Keratinocyte (primary cell): ENCODE data around the gene XYLT2. TPM values are rescaled to one million over a fixed set of nuclear protein-coding genes. Genes with fewer than 3 reads are reported as not detected.

Experiments
- DNase-seq: peaks from one replicate; pipeline ENCODE4 v3.0.0-alpha.2; 2011; ENCODE audit warnings: low read depth, missing footprints, low spot score
- FAIRE-seq: peaks from 2 replicates; lab custom pipeline; 2011; peaks lifted over from hg19 to GRCh38; lab: Jason Lieb, UNC
- H2AFZ ChIP-seq: 2 replicates; pipeline ENCODE4 v1.6.0; 2012; ENCODE audit warnings: low read length, control low read depth, inconsistent platforms; ENCODE audit not compliant: control insufficient read depth
- H3K27ac ChIP-seq: 2 replicates; pipeline ENCODE4 v1.5.1; 2011; ENCODE audit warnings: low read length; ENCODE audit not compliant: control insufficient read depth, insufficient read depth
- H3K27me3 ChIP-seq: 3 replicates; pipeline ENCODE4 v1.6.0; 2011; ENCODE audit warnings: low read length; ENCODE audit not compliant: control insufficient read depth, insufficient read depth; ENCODE audit errors: extremely low read depth
- H3K36me3 ChIP-seq, 2 experiments: 2 replicates in 1 of 2; 3 replicates in 1 of 2; pipeline ENCODE4 v1.5.1; 2011; ENCODE audit warnings: low read length in 2 of 2, mild to moderate bottlenecking in 1 of 2; ENCODE audit not compliant: control insufficient read depth in 2 of 2, insufficient read depth in 2 of 2; ENCODE audit errors: extremely low read depth in 1 of 2
- H3K4me1 ChIP-seq: 3 replicates; pipeline ENCODE4 v1.5.1; 2011; ENCODE audit warnings: low read length; ENCODE audit not compliant: control insufficient read depth, insufficient read depth; ENCODE audit errors: extremely low read depth
- H3K4me2 ChIP-seq: 3 replicates; pipeline ENCODE4 v1.6.0; 2011; ENCODE audit warnings: low read depth, low read length; ENCODE audit not compliant: control insufficient read depth, insufficient read depth; ENCODE audit errors: extremely low read depth
- H3K4me3 ChIP-seq, 3 experiments: fragments of 200-600 bp in 1 of 3; sonication (generic) in 1 of 3; 2 replicates in 2 of 3; 3 replicates in 1 of 3; pipeline ENCODE4 v1.5.1; 2011 to 2016; ENCODE audit warnings: low read length in 3 of 3, mild to moderate bottlenecking in 3 of 3, control low read depth in 2 of 3, inconsistent platforms in 1 of 3, low read depth in 1 of 3, mixed read lengths in 1 of 3, mixed run types in 1 of 3, moderate library complexity in 1 of 3; ENCODE audit not compliant: control insufficient read depth in 2 of 3, insufficient read depth in 2 of 3; ENCODE audit errors: extremely low read depth in 1 of 3
- H3K79me2 ChIP-seq: 2 replicates; pipeline ENCODE4 v1.6.0; 2012; ENCODE audit warnings: low read length; ENCODE audit not compliant: control insufficient read depth, insufficient read depth
- H3K9ac ChIP-seq: 3 replicates; pipeline ENCODE4 v1.6.0; 2011; ENCODE audit warnings: low read length; ENCODE audit not compliant: control insufficient read depth, insufficient read depth; ENCODE audit errors: extremely low read depth
- H3K9me1 ChIP-seq: 3 replicates; pipeline ENCODE4 v1.6.0; 2011; ENCODE audit warnings: low read length; ENCODE audit not compliant: control insufficient read depth, insufficient read depth; ENCODE audit errors: extremely low read depth
- H3K9me3 ChIP-seq: 2 replicates; pipeline ENCODE4 v1.5.1; 2012; ENCODE audit warnings: low read depth, low read length; ENCODE audit not compliant: control insufficient read depth
- H4K20me1 ChIP-seq: 3 replicates; pipeline ENCODE4 v1.6.0; 2011; ENCODE audit warnings: low read length; ENCODE audit not compliant: control insufficient read depth, insufficient read depth; ENCODE audit errors: extremely low read depth
- EZH2 ChIP-seq: IDR thresholded peaks from one replicate; pipeline ENCODE4 v1.6.1; 2012; ENCODE audit warnings: inconsistent platforms, mild to moderate bottlenecking, low read length, moderate library complexity
- dilution Hi-C: fragments of 300-500 bp; cut with MboI; formaldehyde crosslinking; loops from one replicate; pipeline ENCODE4 v1.7.0; 2020; ENCODE audit warnings: low sequenced_read_pairs; ENCODE audit not compliant: extremely low pct_ligation_motif_present
- polyA plus RNA-seq, 5 experiments: library from polyadenylated mRNA; depleted of rRNA in 3 of 5; stranded (reverse) in 3 of 5; stranded (forward) in 1 of 5; unstranded in 1 of 5; fragments of >200 nt; gene quantifications; 1 replicate in 1 of 5; 2 replicates in 3 of 5; 3 replicates in 1 of 5; pipeline versions ENCODE4 v1.2.1 to v1.2.3, GENCODE V29; 2011 to 2012; ENCODE audit warnings: missing spikeins in 2 of 5, low read depth in 1 of 5, low replicate concordance in 1 of 5
- TF ChIP-seq, protein P1 (sequence below), 3 experiments: IDR thresholded peaks in 1 of 3; conservative IDR thresholded peaks in 1 of 3; optimal IDR thresholded peaks in 1 of 3; 2 replicates in 2 of 3; 3 replicates in 1 of 3; pipeline versions ENCODE3 to v1.5.1; 2011; ENCODE audit warnings: low read length in 3 of 3, mild to moderate bottlenecking in 3 of 3, moderate library complexity in 2 of 3, control low read depth in 1 of 3, inconsistent platforms in 1 of 3; ENCODE audit not compliant: insufficient read depth in 2 of 3; ENCODE audit errors: extremely low read depth in 1 of 3

XYLT2 gene
- polyA plus RNA-seq, 1 donor (not counting 4 experiments of a cell fraction or from before 2014, with no cell fraction given) = 15.3 TPM

DNA sequence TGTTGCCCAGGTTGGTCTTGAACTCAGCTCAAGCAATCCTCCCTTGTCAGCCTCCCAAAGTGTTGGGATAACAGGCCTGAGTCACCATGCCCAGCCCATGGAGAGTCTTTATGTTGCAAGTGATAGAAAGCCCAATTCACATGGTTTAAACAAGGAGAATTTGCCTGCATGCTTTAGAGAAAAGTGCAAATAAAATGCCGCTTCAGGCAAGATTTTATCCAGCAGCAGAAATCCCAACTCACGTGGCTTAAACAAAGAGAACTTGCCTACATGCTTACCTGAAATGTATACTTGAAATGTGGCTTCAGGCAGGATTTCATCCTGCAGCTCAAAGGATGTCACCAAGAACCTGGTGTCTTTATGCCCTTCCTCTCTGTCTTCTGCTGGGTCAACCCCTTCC lies 28.8 kb upstream of the XYLT2 start:
- no peak overlapping the region for H3K4me3 ChIP-seq
- no peaks in the 10 kb centered on the region for H3K36me3 ChIP-seq
- H4K20me1 ChIP-seq = no peaks in the 10 kb centered on the region
- H2AFZ ChIP-seq = no peak overlapping the region
- H3K4me2 ChIP-seq = peak overlapping the region; percentile 79
- DNase-seq = no peak
- no peaks in the 10 kb centered on the region for H3K9me3 ChIP-seq
- no peak for TF ChIP-seq EZH2
- TF ChIP-seq, protein P1, sequence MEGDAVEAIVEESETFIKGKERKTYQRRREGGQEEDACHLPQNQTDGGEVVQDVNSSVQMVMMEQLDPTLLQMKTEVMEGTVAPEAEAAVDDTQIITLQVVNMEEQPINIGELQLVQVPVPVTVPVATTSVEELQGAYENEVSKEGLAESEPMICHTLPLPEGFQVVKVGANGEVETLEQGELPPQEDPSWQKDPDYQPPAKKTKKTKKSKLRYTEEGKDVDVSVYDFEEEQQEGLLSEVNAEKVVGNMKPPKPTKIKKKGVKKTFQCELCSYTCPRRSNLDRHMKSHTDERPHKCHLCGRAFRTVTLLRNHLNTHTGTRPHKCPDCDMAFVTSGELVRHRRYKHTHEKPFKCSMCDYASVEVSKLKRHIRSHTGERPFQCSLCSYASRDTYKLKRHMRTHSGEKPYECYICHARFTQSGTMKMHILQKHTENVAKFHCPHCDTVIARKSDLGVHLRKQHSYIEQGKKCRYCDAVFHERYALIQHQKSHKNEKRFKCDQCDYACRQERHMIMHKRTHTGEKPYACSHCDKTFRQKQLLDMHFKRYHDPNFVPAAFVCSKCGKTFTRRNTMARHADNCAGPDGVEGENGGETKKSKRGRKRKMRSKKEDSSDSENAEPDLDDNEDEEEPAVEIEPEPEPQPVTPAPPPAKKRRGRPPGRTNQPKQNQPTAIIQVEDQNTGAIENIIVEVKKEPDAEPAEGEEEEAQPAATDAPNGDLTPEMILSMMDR (optimal IDR thresholded peaks at IDR 0.05 in 1 of 3, IDR thresholded peaks at IDR 0.05 in 1 of 3, conservative IDR thresholded peaks at IDR 0.05 in 1 of 3; ENCODE audit: extremely low read depth in 1 of 3, insufficient read depth in 2 of 3, low read length in 3 of 3) = no peak
- H3K27me3 ChIP-seq = no peaks in the 10 kb centered on the region
- peaks cover 49% of the 10 kb centered on the region for H3K4me1 ChIP-seq
- peaks cover 3% of the 10 kb centered on the region for H3K9me1 ChIP-seq
- no peak overlapping the region for H3K9ac ChIP-seq
- FAIRE-seq = peak; percentile 88
- H3K79me2 ChIP-seq = no peaks in the 10 kb centered on the region
- dilution Hi-C loops = no loop called here
- peak overlapping the region; percentile 53 for H3K27ac ChIP-seq

DNA sequence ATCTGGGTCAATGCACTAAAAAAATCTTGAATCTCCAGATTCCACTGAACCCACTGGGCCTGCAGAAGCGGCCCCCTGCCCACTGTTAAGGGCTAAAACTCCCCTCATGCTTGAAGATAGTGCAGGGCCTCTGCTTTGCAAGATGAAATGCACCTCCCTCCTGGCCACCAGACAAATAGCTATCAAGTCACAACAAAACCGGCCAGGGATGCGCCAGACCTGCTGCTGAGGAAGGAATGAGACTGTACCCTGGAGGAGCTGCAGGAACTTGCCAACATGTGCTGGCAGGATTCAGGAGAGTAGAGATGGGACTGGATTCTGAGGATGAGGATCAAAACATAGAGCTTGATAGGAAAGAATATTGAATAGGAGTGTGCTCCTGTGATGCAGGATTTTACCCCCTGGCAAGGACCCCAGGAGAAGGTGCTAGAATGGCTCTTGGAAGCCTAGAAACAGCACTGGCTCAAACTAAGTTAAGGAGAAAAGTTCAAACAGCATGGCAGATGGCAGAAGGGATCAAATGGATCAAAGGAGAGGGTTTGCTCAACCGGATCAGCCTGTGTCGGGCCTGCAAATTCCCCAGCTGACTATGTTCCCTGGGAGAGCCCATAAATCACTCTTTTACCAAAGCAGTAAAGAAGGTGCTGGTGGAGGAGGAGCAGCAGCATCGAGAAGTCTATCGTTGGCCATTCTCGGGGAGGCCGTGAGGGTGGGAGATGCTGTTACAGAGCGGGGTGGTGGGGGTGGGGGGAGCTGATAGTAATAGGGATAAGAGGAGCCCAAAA lies 27.2 kb upstream of the XYLT2 start:
- Histone ChIP-seq H3K36me3 (no peaks in the 10 kb centered on the region), H3K79me2 (no peaks in the 10 kb centered on the region), H3K9me3 (no peaks in the 10 kb centered on the region), H3K9ac (peak overlapping the region; percentile 34), H2AFZ (peak overlapping the region; percentile 87), H3K27ac (peak overlapping the region; percentile 53), H3K4me2 (peak overlapping the region; percentile 79), H4K20me1 (no peaks in the 10 kb centered on the region), H3K27me3 (no peaks in the 10 kb centered on the region), H3K9me1 (peaks cover 3% of the 10 kb centered on the region), H3K4me1 (peaks cover 49% of the 10 kb centered on the region), H3K4me3 (peak overlapping the region in 2 of 3 experiments; percentile 22 to 39)
- dilution Hi-C loops = no loop called here
- TF ChIP-seq, protein P1 (optimal IDR thresholded peaks at IDR 0.05 in 1 of 3, IDR thresholded peaks at IDR 0.05 in 1 of 3, conservative IDR thresholded peaks at IDR 0.05 in 1 of 3; ENCODE audit: extremely low read depth in 1 of 3, insufficient read depth in 2 of 3, low read length in 3 of 3) = peak; percentile 28 to 50 (median 37)
- no peak for TF ChIP-seq EZH2
- FAIRE-seq (peak; percentile 98), DNase-seq (peak; percentile 55)
